ENCODE measurements around the gene SOAT1.

DNA sequence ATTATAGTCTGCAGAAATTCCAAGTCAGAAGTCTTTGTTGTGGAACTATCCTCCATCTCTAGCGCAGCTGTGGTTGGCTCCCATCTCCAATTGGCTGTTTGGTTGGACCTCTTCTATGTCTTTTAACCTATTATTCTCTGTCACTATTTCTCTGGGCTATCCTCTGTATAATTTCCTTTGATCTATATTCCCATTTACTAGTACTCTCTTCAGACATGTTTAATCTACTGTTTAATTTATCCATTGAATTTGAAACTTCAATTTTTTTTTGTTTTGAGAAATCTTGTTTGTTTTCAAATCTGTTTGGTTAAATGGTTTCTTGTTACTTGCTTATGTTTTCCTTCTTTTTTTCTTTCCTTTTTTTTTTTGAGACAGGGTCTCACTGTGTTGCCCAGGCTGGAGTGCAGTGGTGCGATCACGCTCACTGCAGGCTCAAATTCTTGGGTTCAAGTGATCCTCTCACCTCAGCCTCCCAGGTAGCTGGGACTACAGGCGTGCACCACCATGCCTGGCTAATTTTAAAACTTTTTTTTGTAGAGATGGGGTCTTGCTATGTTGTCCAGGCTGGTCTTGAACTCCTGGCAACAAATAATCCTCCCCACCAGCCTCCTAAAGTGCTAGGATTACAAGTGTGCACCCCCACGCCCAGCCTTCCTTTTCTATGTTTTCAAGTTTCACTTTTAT lies 28.1 kb downstream of the SOAT1 start:
- TF ChIP-seq, protein P1, sequence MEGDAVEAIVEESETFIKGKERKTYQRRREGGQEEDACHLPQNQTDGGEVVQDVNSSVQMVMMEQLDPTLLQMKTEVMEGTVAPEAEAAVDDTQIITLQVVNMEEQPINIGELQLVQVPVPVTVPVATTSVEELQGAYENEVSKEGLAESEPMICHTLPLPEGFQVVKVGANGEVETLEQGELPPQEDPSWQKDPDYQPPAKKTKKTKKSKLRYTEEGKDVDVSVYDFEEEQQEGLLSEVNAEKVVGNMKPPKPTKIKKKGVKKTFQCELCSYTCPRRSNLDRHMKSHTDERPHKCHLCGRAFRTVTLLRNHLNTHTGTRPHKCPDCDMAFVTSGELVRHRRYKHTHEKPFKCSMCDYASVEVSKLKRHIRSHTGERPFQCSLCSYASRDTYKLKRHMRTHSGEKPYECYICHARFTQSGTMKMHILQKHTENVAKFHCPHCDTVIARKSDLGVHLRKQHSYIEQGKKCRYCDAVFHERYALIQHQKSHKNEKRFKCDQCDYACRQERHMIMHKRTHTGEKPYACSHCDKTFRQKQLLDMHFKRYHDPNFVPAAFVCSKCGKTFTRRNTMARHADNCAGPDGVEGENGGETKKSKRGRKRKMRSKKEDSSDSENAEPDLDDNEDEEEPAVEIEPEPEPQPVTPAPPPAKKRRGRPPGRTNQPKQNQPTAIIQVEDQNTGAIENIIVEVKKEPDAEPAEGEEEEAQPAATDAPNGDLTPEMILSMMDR (IDR thresholded peaks at IDR 0.05) = no peak
- no peak for TF ChIP-seq POLR2A (IDR thresholded peaks at IDR 0.05)

Data from thyroid gland (tissue), 4 donors.